ENCODE results near the gene RIF1.

The RIF1 gene

GRCh38 chr2:151518802-151519201 lies 109.1 kb downstream of the RIF1 start:
- no peak for ATAC-seq
- DNase-seq: no peak

GRCh38 chr2:151520976-151521375 lies 111.3 kb downstream of the RIF1 start:
- no peak for DNase-seq
- no peak for ATAC-seq

- ATAC-seq: no peak
- no peak for DNase-seq
These were observed 112.9 kb downstream of the RIF1 start for GRCh38 chr2:151522556-151522955.

- no peak for ATAC-seq
- no peak for DNase-seq
These were observed 114.1 kb downstream of the RIF1 start for GRCh38 chr2:151523850-151524249.

GRCh38 chr2:151525821-151526373 lies 116.2 kb downstream of the RIF1 start:
- DNase-seq (no peak), ATAC-seq (no peak)

- no peak for ATAC-seq
- no peak for DNase-seq
These were observed 116.9 kb downstream of the RIF1 start for GRCh38 chr2:151526572-151527090.
